Keratinocyte (primary cell): ENCODE measurements around the gene TAF1D.

Experiments used
- CTCF ChIP-seq, 3 experiments: IDR thresholded peaks in 1 of 3; conservative IDR thresholded peaks in 1 of 3; optimal IDR thresholded peaks in 1 of 3; 2 replicates in 2 of 3; 3 replicates in 1 of 3; pipeline versions ENCODE3 to v1.5.1; 2011; ENCODE audit warnings: low read length in 3 of 3, mild to moderate bottlenecking in 3 of 3, moderate library complexity in 2 of 3, control low read depth in 1 of 3, inconsistent platforms in 1 of 3; ENCODE audit not compliant: insufficient read depth in 2 of 3; ENCODE audit errors: extremely low read depth in 1 of 3
- EZH2 ChIP-seq: IDR thresholded peaks from one replicate; pipeline ENCODE4 v1.6.1; 2012; ENCODE audit warnings: inconsistent platforms, mild to moderate bottlenecking, low read length, moderate library complexity

DNA sequence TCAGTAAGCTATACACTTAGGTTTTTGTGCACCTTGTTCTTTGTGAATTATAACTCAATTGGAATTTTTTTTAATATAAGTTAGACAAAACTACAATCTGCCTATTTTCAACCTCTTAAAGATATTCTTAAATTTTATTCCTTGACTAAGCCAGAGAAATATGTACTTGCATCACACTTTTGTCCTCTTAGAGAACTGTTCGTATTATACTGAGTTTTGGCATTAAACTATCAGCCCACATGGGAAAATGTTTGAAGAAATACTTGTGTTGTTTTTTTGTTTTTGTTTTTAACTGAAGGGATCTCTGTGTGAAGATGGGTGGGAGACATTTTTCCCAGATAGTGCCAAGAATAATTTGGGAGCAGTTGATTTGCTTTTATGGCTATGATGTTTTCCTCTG lies 54.5 kb downstream of the TAF1D start:
- TF ChIP-seq CTCF (optimal IDR thresholded peaks at IDR 0.05 in 1 of 3, IDR thresholded peaks at IDR 0.05 in 1 of 3, conservative IDR thresholded peaks at IDR 0.05 in 1 of 3; ENCODE audit: extremely low read depth in 1 of 3, insufficient read depth in 2 of 3, low read length in 3 of 3) (no peak), EZH2 (no peak)
